Glomerular visceral epithelial cell (primary cell): ENCODE measurements around the gene ITGAE.

Experiments
- DNase-seq: peaks from one replicate; pipeline ENCODE4 v3.0.0-alpha.2; 2016; ENCODE audit errors: extremely low spot score

Gene ITGAE

GRCh38 chr17:3667366-3668278, 133.4 kb downstream of the ITGAE start:
- peak; percentile 95 for DNase-seq

- no peak for DNase-seq
Measured at GRCh38 chr17:3666516-3666915, 134.5 kb downstream of the ITGAE start.

GRCh38 chr17:3665834-3666233, 135.2 kb downstream of the ITGAE start:
- DNase-seq, result no peak
